CD4-positive, alpha-beta T cell treated with Interleukin-17A for 4 hours (primary cell): Measurements from ENCODE around the gene UBE2I.
A peak's percentile ranks its signal among the peaks of the same experiment; 100 is the strongest.
"Not testable (repeated sequence)": the region's sequence is repeated elsewhere in the genome, so short reads cannot be mapped to it uniquely, and the experiment has no call there.

ENCODE experiments used
- DNase-seq: peaks from one replicate; pipeline ENCODE4 v3.0.0-alpha.2; 2020; ENCODE audit warnings: mixed read lengths

UBE2I gene

DNA sequence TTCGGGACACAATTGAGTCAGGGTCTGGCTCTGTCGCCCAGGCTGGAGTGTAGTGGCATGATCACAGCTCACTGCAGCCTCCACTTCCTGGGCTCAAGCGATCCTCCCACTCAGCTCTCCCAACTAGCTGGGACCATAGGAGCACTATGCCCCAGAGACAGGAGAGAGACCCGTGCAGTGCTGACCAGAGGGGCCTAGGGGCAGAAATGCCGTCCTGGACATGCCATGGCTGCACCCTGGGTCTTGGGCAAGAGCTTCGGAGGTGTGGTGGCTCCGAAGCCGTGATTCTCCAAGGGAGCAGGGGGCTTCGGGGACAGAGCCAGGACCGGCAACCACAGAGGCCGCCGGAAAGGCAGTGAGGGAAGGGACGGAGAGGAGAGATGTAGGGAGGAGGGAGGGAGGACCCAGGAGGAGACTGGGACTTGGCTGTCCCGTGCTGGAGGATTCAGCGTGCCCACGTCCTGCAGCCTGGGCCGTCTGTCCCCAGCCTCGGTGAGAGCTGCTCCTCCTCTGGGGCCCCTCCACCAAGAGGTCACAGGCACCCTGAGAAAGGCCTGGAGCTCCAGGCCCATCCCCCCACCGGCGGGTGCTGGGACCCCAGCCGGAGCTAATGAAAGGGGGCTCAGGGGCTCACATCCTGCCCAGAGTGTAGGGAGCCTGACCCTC lies 31.7 kb upstream of the UBE2I start:
- DNase-seq = no peak

DNA sequence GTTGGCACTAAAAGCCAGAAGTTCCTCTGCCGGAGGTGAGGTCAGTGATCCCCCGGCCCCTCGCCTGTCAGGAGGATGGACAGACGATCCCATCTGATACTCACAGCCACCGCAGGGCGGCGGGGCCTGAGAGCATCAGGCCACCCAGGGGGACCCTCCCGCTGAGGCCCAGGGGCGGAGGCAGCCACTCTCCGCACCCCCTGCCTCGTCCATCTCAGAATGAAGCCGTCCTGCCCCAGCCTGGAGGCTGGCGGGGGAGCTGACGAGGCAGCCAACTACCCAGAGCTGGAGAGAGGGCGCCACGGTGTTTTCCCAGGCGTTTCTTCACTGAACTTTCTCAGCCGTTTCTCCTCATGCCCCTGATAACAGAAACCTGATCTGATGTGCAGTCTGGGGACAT lies 31.0 kb upstream of the UBE2I start:
- no peak for DNase-seq

DNA sequence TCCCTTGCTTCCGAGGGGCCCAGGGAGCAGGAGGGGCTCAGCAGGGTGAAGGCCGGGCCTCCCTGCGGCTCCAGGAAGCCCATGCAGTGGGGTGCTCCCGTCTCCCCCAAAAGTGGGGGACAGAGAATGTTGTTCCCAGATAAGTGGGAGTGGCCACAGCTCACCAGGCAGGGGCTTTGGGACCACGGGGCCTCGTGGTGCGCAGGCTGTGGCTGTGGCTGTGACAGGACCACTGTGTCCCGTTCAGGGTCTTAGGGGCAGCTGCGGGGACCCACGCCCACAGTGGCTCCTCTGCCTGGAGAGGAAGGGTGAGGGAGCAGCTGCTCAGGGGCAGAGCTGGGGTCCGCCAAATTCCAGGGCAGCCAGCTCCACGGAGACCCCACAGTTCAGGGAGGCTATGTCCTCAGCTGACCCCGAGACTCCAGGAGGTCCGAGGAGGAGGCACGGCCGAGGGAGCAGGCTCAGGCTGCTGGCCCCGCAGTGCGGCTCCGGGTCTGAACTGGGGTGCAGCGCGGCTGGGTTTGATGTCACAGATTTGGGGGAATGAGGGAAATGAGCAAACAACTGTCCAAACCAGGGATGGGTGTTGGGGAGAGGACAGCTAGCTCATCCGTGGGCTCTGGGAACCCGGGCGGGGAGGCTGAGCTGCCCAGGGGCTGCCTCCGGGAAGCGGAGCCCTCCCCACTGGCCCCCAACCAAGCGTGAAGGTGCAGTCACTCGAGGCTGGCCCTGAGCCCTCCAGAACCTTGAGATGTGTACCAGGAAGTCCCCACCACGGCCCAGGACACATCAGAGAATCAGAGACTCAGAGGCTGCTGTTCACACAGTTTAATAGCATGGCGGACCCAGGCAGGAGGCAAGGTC lies 30.1 kb upstream of the UBE2I start:
- no peak for DNase-seq

GRCh38 chr16:1279945-1280589 lies 29.4 kb upstream of the UBE2I start:
- no peak for DNase-seq

DNA sequence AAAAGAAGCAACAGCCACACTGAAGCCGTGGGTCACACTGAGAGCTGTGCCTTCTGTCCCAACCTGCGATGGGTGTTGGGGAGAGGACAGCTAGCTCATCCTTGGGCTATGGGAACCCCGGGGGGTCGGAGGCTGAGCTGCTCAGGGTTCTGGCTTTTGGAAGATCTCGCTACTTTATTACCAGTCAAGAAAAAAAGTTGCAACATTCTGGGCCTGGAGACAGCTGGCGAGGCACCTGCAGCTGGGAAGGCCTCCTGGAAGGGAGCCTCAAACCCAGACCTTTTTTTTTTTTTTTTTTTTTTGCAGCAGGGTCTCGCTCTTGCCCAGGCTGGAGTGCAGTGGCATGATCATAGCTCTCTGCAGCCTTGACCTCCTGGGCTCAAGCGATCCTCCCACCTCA lies 28.7 kb upstream of the UBE2I start:
- no peak for DNase-seq

GRCh38 chr16:1281517-1281916 lies 27.9 kb upstream of the UBE2I start:
- no peak for DNase-seq

DNA sequence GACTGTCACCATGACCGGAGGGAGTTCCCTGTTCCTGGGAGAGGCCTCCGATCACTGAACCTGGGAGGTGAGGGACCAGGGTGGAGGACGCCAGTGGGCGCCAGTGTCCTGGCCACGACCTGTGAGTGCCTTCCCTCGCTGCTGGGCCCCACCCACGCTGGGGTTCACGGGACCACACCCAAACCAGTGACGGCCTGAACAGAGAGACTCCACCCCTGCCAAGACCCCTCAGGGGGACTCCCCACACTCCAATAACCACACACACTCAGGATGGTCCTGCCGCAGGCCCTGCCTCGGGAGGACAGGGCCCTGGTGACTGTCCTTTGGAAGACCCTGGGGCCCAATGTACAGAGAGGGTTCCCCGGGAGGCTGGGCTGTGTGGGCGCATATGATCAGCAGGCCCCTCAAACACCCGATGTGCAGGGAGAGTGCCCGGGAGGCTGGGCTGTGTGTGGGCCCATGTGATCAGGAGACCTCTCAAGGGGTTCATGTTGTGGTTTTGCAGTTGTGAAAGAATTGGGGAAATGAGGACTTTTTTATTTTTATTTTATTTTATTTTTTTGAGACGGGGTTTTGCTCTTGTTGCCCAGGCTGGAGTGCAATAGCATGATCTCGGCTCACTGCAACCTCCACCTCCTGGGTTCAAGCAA lies 27.0 kb upstream of the UBE2I start:
- DNase-seq = no peak

GRCh38 chr16:1283296-1283695 lies 26.1 kb upstream of the UBE2I start:
- DNase-seq = no peak

- no peak for DNase-seq
Measured at GRCh38 chr16:1283996-1284616, 25.3 kb upstream of the UBE2I start.

DNA sequence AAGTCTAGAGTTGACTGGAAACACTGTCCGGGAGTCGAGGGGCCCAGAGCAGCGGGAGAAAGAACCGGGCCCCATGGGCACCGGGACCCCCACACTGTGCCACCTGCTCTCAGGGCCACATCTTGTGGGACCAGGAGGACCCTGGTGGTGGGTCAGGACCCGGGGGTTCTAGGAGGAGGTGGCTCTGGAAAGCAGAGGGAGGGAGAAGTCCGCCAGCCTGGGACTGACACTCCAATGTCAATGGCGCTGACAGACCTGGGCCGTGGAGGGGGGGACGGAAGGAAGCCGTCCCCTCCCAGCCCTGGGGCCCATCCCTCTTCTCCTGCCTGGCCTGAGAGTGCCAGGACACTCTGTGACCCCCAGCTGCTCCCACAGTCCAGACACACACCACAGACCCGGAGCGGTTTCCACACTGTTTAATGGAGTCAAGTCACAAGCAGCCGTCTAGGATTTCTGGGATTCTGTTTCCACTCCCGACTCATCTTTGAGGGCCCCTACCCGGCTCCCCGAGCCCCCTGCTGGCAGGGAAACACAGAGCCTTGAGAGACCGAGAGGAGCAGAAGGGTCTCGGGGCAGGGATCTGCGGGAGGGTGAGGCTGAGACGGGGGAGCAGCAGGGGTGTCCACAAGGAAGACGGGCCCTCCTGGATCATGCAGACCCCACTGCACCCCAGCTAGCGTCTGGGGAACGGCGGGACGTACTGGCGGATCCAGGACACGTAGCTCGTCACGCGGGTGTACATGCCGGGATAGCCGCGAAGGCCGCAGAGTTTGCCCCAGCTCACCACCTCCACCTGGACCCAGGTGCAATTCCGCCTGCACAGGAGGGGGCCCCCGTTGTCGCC lies 23.5 kb upstream of the UBE2I start:
- DNase-seq = no peak

- DNase-seq = no peak
Measured at GRCh38 chr16:1286513-1287094, 22.8 kb upstream of the UBE2I start.

- no peak for DNase-seq
Measured at GRCh38 chr16:1287982-1288670, 21.3 kb upstream of the UBE2I start.

GRCh38 chr16:1288813-1289476 lies 20.5 kb upstream of the UBE2I start:
- DNase-seq = peak; percentile 15

- no peak for DNase-seq
Measured at GRCh38 chr16:1289477-1289866, 20.0 kb upstream of the UBE2I start.

- DNase-seq = no peak
Measured at GRCh38 chr16:1290063-1290501, 19.4 kb upstream of the UBE2I start.

GRCh38 chr16:1290860-1291575 lies 18.4 kb upstream of the UBE2I start:
- no peak for DNase-seq

DNA sequence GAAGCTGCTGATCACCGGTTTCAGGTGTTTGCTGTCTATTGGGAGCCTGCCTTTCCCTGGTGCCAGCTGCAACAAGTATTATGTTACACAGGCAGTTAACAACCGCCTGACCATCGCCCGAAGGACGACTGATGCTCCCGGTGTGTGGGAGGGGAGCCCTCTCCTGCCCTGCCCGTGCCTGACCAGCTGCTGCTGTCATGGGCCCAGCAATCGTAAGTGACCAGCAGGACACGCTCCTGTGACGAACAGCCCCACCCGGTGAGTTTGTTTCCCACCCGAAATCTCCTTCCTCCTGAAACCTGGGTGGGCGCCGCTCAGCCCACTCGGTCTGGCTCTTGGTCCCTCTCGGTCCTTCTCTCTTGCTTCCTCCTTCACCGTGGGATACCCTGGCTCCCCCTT lies 17.9 kb upstream of the UBE2I start:
- no peak for DNase-seq

- DNase-seq = not testable (repeated sequence)
Measured at GRCh38 chr16:1292208-1292607, 17.2 kb upstream of the UBE2I start.

- DNase-seq = not testable (repeated sequence)
Measured at GRCh38 chr16:1292808-1293207, 16.6 kb upstream of the UBE2I start.
